Measurements from ENCODE around the gene EIF5B.
"Not testable (repeated sequence)": the region's sequence is repeated elsewhere in the genome, so short reads cannot be mapped to it uniquely, and the experiment has no call there.

Gene EIF5B

DNA sequence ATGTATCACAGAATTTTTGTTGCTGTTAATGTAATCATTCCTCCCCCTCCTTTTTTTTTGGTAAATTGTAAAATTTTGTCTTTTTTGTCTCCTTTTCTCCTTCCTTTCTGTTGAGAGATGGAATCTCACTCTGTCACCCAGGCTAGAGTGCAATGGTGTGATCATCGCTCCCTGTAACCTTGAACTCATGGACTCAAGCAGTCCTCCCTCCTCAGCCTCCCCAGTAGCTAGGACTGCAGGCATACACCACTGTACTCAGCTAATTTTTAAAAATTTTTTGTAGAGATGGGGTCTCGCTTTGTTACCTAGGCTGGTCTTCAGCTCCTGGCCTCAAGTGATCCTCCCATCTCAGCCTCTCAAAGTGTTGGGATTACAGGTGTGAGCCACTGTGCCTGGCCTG is 5.3 kb downstream of the EIF5B start:
- Histone ChIP-seq H3K4me1 (ENCODE audit: control insufficient read depth in 1 of 2, insufficient read depth in 1 of 2, low read depth in 1 of 2, low read length in 1 of 2) (peaks cover 11 to 12% of the 10 kb centered on the region in 2 experiments), H3K9me3 (no peaks in the 10 kb centered on the region), H3K27me3 (no peaks in the 10 kb centered on the region), H3K27ac (no peak overlapping the region), H3K36me3 (no peaks in the 10 kb centered on the region), H3K4me3 (ENCODE audit: low read depth in 1 of 2, low read length in 1 of 2) (no peak overlapping the region)
- TF ChIP-seq, protein P1, sequence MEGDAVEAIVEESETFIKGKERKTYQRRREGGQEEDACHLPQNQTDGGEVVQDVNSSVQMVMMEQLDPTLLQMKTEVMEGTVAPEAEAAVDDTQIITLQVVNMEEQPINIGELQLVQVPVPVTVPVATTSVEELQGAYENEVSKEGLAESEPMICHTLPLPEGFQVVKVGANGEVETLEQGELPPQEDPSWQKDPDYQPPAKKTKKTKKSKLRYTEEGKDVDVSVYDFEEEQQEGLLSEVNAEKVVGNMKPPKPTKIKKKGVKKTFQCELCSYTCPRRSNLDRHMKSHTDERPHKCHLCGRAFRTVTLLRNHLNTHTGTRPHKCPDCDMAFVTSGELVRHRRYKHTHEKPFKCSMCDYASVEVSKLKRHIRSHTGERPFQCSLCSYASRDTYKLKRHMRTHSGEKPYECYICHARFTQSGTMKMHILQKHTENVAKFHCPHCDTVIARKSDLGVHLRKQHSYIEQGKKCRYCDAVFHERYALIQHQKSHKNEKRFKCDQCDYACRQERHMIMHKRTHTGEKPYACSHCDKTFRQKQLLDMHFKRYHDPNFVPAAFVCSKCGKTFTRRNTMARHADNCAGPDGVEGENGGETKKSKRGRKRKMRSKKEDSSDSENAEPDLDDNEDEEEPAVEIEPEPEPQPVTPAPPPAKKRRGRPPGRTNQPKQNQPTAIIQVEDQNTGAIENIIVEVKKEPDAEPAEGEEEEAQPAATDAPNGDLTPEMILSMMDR (IDR thresholded peaks at IDR 0.05), result no peak

DNA sequence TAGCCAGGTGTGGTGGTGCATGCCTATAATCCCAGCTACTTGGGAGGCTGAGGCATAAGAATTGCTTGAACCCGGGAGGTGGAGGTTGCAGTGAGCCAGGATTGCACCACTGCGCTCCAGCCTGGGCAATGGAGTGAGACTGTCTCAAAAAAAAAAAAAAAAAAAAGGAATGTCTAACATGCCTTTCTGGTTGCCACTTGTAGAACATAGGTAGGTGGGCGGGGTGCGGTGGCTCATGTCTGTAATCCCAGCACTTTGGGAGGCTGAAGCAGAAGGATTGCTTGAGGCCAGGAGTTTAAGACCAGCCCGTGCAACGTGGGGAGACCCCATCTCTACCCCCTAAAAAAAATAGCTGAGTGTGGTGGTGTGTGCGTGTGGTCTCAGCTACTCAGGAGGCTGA is 8.3 kb downstream of the EIF5B start:
- not testable (repeated sequence) for H3K9me3 ChIP-seq; H3K4me1 ChIP-seq (ENCODE audit: control insufficient read depth in 1 of 2, insufficient read depth in 1 of 2, low read depth in 1 of 2, low read length in 1 of 2); H3K27me3 ChIP-seq; H3K27ac ChIP-seq; H3K36me3 ChIP-seq; H3K4me3 ChIP-seq (ENCODE audit: low read depth in 1 of 2, low read length in 1 of 2)

DNA sequence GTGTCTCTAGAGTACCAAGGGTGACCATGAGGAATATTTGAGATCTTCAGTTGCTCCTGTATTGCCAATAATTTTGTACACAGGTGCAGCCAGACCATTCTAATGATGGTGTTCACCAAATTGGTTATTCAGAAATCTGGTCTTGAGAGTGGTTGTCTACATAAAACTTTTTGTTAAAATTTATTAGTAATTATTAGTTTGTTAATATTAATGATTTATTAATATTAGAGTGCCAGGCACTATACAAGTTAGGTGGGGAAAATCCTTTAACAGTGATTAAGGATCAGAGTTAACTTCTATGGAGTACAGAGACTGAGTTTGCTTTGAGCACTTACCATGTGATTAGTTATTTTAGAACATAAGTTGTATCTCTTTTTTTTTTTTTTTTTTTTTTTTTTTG is 9.0 kb downstream of the EIF5B start:
- Histone ChIP-seq H3K9me3 (no peaks in the 10 kb centered on the region), H3K4me1 (ENCODE audit: control insufficient read depth in 1 of 2, insufficient read depth in 1 of 2, low read depth in 1 of 2, low read length in 1 of 2) (no peaks in the 10 kb centered on the region), H3K27ac (no peak overlapping the region), H3K27me3 (no peaks in the 10 kb centered on the region), H3K36me3 (no peaks in the 10 kb centered on the region), H3K4me3 (ENCODE audit: low read depth in 1 of 2, low read length in 1 of 2) (no peak overlapping the region)
- TF ChIP-seq, protein P1 (IDR thresholded peaks at IDR 0.05), result no peak

DNA sequence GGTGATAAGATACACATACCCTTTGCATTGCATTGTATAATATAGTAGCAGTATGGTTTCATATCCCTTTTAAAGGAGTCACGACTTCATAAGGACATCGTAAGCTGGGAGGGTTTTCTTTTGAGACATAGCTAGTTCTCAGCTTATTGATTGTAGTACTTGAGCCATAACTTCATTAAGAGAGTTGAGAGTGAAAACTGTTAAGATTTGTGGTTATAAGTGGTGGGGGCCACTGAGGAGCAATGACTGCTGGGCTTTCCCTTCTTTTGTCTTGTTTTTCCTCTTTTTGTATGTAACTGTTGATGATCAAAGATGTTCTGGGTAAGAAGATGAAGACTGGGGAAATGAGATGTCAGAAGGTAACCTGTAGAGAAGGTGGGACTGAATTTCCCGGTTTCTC is 11.0 kb downstream of the EIF5B start:
- TF ChIP-seq, protein P1 (IDR thresholded peaks at IDR 0.05), result no peak
- Histone ChIP-seq H3K27ac (no peak overlapping the region), H3K27me3 (no peaks in the 10 kb centered on the region), H3K9me3 (no peaks in the 10 kb centered on the region), H3K4me3 (ENCODE audit: low read depth in 1 of 2, low read length in 1 of 2) (no peak overlapping the region), H3K4me1 (ENCODE audit: control insufficient read depth in 1 of 2, insufficient read depth in 1 of 2, low read depth in 1 of 2, low read length in 1 of 2) (no peaks in the 10 kb centered on the region), H3K36me3 (no peaks in the 10 kb centered on the region)

DNA sequence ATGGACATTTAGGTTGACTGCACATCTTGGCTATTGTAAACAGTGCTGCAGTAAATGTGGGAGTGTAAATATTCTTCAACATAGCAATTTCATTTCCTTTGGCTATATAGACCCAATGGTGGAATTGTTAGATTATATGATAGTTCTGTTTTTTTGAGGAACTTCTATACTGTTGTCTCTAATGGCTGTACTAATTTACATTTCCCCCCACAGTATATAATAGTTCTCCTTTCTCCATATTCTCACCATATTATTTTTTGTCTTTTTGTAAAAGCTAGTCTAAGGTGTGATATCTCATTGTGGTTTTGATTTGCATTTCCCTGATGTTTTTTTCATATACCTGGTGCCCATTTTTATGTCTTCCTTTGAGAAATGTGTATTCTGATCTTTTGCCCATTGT is 13.0 kb downstream of the EIF5B start:
- Histone ChIP-seq H3K27me3 (no peaks in the 10 kb centered on the region), H3K36me3 (no peaks in the 10 kb centered on the region), H3K27ac (no peak overlapping the region), H3K4me1 (ENCODE audit: control insufficient read depth in 1 of 2, insufficient read depth in 1 of 2, low read depth in 1 of 2, low read length in 1 of 2) (no peaks in the 10 kb centered on the region), H3K4me3 (ENCODE audit: low read depth in 1 of 2, low read length in 1 of 2) (no peak overlapping the region), H3K9me3 (no peaks in the 10 kb centered on the region)
- TF ChIP-seq, protein P1 (IDR thresholded peaks at IDR 0.05), result no peak

DNA sequence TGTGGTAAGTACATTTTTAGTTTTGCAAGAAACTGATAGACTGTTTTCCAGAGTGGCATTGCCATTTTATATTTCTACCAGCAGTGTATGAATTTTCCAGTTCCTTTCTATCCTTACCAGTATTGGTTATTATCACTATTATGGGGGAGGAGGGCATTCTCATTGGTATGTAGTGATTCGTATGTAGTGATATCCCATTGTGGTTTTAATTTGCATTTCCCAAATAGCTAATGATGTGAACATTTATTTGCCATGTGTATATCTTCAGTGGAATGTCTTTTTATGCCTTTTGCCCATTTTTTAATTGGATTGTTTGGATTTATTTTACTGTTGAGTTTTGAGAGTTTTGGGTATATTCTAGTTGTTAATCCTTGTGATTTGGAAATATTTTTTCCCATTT is 16.9 kb downstream of the EIF5B start:
- no peak overlapping the region for H3K27ac ChIP-seq
- H3K4me3 ChIP-seq (ENCODE audit: low read depth in 1 of 2, low read length in 1 of 2), result no peak overlapping the region
- no peaks in the 10 kb centered on the region for H3K27me3 ChIP-seq
- H3K4me1 ChIP-seq (ENCODE audit: control insufficient read depth in 1 of 2, insufficient read depth in 1 of 2, low read depth in 1 of 2, low read length in 1 of 2), result no peaks in the 10 kb centered on the region
- H3K9me3 ChIP-seq, result no peaks in the 10 kb centered on the region
- TF ChIP-seq, protein P1 (IDR thresholded peaks at IDR 0.05), result no peak
- no peaks in the 10 kb centered on the region for H3K36me3 ChIP-seq

DNA sequence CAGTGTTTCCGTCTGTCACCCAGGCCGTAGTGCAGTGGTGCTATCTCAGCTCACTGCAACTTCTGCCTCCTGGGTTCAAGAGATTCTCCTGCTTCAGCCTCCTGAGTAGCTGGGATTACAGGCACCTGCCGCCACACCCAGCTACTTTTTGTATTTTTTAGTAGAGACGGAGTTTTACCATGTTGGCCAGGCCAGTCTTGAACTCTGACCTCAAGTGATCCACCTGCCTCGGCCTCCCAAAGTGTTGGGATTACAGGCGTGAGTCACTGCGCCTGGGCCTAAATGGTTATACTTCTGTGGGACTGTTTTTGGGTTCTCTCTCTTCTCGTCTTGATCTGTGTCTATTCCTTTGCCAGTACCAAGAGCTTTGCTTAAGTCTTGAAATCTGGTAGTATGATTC is 17.6 kb downstream of the EIF5B start:
- H3K4me3 ChIP-seq (ENCODE audit: low read depth in 1 of 2, low read length in 1 of 2); H3K27me3 ChIP-seq: not testable (repeated sequence)

More for the DNA sequence above, 17.6 kb downstream of the EIF5B start:
- H3K36me3 ChIP-seq; H3K9me3 ChIP-seq; H3K4me1 ChIP-seq (ENCODE audit: control insufficient read depth in 1 of 2, insufficient read depth in 1 of 2, low read depth in 1 of 2, low read length in 1 of 2); H3K27ac ChIP-seq: not testable (repeated sequence)

Measured in neutrophil (primary cell).